Activated naive CD8-positive, alpha-beta T cell treated with anti-CD3 and anti-CD28 coated beads for 36 hours (primary cell): ENCODE measurements around the gene MUC4. TPM values are rescaled to one million over a fixed set of nuclear protein-coding genes. Genes with fewer than 3 reads are reported as not detected.
A peak's percentile ranks its signal among the peaks of the same experiment; 100 is the strongest.
"Not testable (repeated sequence)": the region's sequence is repeated elsewhere in the genome, so short reads cannot be mapped to it uniquely, and the experiment has no call there.

Source experiments
- DNase-seq: peaks from one replicate; pipeline ENCODE4 v3.0.0; 2021
- H3K27ac Mint-ChIP-seq: one replicate; pipeline ENCODE4 v1.8.0; 2022; ENCODE audit warnings: mild to moderate bottlenecking, moderate library complexity, mixed read lengths
- H3K27me3 Mint-ChIP-seq: one replicate; pipeline ENCODE4 v1.8.0; 2022; ENCODE audit warnings: mild to moderate bottlenecking, mixed read lengths
- H3K36me3 Mint-ChIP-seq: one replicate; pipeline ENCODE4 v1.8.0; 2021; ENCODE audit warnings: mild to moderate bottlenecking, mixed read lengths
- H3K4me1 Mint-ChIP-seq: one replicate; pipeline ENCODE4 v1.8.0; 2021; ENCODE audit warnings: mixed read lengths
- H3K4me3 Mint-ChIP-seq: one replicate; pipeline ENCODE4 v1.8.0; 2022; ENCODE audit warnings: mild to moderate bottlenecking, moderate library complexity, mixed read lengths
- H3K9me3 Mint-ChIP-seq: one replicate; pipeline ENCODE4 v1.8.0; 2022; ENCODE audit warnings: mixed read lengths
- total RNA-seq, 2 experiments: library from RNA; stranded (reverse); gene quantifications; one replicate each; pipeline ENCODE4 v1.2.3, GENCODE V29; 2021

MUC4 gene
- total RNA-seq, 2 experiments from 2014 or later: 0.08 to 0.14 TPM

DNA sequence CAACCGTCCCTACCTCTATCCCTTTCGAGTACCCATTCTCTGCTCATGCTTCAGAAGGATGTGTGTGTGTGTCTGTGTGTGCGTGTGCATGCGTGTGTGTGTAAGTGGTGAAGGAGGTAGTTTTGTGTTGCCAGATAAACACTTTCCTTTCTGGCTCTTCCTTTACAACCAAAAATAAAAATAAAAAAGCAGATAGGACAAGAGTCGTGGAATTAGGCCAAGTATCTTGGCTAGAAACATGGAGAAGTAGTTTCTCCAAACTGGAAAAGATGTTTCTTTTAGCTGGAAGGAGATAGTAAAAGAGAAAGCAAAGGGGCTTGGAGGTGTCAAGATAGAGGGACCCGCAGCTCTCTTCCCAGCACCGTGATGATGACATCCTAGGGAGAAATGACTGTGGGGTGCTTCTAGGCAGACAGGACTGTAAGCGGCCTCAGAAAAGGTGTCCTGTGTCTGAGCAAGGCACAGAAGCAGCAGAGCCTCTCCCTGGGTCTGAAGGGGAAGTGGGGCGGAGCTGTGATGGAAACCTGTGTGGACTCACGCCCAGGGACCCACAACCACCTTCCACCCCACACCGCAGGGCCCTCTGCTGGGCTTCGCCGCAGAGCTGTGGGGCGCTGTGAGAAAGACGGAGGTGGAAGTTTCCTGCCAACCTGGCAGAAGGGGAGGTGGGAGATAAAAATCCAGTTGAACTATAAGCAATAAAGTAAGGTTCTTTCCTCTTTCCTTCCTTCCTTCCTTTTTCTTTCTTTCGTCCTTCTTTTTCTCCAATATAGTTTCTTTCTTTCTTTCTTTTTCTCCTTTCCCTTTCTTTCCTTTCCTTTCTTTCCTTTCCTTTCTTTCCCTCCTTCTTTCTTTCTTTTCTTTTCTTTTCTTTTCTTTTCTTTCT lies 55.7 kb downstream of the MUC4 start:
- peak overlapping the region; percentile 11 for H3K4me3 Mint-ChIP-seq
- H3K9me3 Mint-ChIP-seq: no peaks in the 10 kb centered on the region
- H3K36me3 Mint-ChIP-seq: no peaks in the 10 kb centered on the region
- no peak overlapping the region for H3K27ac Mint-ChIP-seq
- peaks cover 30% of the 10 kb centered on the region for H3K27me3 Mint-ChIP-seq
- DNase-seq: peak; percentile 40
- H3K4me1 Mint-ChIP-seq: peaks cover 19% of the 10 kb centered on the region

GRCh38 chr3:195755391-195755790 lies 56.3 kb downstream of the MUC4 start:
- Mint-ChIP-seq H3K4me1 (peaks cover 19% of the 10 kb centered on the region), H3K27ac (no peak overlapping the region), H3K9me3 (no peaks in the 10 kb centered on the region), H3K4me3 (no peak overlapping the region), H3K27me3 (peaks cover 23% of the 10 kb centered on the region), H3K36me3 (no peaks in the 10 kb centered on the region)
- no peak for DNase-seq

GRCh38 chr3:195754906-195755305 lies 56.8 kb downstream of the MUC4 start:
- no peak overlapping the region for H3K4me3 Mint-ChIP-seq
- H3K4me1 Mint-ChIP-seq: peaks cover 19% of the 10 kb centered on the region
- no peaks in the 10 kb centered on the region for H3K36me3 Mint-ChIP-seq
- no peak for DNase-seq
- peaks cover 18% of the 10 kb centered on the region for H3K27me3 Mint-ChIP-seq
- no peak overlapping the region for H3K27ac Mint-ChIP-seq
- no peaks in the 10 kb centered on the region for H3K9me3 Mint-ChIP-seq

DNA sequence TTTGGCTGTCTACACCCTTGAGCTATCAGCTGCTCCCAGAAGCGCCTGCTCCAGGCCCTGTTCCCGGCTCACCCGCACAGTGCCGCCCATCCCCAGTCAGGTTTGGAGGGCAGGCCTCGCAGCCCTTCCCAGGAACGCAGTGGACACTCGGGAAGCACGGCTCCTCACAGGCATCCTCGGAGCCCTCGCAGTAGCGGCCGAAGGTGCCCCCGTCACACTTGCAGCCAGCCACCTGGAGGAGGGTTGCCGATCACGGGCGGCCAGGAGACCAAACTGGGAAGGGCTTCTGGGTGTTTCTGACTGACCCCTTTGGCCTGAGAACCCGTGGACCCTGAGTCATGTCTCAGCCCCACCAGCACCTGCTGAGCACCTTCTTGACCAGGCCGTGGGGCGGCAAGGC lies 57.6 kb downstream of the MUC4 start:
- Mint-ChIP-seq H3K27ac (no peak overlapping the region), H3K27me3 (peaks cover 11% of the 10 kb centered on the region), H3K36me3 (no peaks in the 10 kb centered on the region), H3K4me3 (no peak overlapping the region), H3K9me3 (no peaks in the 10 kb centered on the region), H3K4me1 (peaks cover 19% of the 10 kb centered on the region)
- DNase-seq: no peak

DNA sequence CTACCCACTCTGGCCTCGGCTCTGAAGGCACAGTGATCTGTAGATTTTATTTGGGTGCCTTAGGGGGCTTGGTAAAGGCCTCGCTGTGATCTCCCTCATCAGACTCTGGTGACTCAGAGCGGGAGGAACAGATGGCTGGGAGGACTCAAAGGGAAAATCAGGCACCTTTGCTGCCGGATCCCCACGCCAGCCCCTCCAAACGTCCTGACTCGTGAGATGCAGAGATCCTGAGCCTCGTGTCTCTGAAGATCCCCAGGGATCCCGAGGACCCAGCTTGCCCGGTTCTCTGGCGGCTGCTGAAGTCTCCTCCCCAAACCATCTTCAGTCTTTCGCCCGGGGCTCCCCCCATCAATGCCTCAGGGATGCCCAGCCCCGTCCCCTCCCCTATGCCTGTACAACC lies 58.1 kb downstream of the MUC4 start:
- Mint-ChIP-seq H3K9me3 (no peaks in the 10 kb centered on the region), H3K27ac (no peak overlapping the region), H3K36me3 (no peaks in the 10 kb centered on the region), H3K4me1 (peaks cover 24% of the 10 kb centered on the region), H3K4me3 (no peak overlapping the region), H3K27me3 (peaks cover 6% of the 10 kb centered on the region)
- no peak for DNase-seq

DNA sequence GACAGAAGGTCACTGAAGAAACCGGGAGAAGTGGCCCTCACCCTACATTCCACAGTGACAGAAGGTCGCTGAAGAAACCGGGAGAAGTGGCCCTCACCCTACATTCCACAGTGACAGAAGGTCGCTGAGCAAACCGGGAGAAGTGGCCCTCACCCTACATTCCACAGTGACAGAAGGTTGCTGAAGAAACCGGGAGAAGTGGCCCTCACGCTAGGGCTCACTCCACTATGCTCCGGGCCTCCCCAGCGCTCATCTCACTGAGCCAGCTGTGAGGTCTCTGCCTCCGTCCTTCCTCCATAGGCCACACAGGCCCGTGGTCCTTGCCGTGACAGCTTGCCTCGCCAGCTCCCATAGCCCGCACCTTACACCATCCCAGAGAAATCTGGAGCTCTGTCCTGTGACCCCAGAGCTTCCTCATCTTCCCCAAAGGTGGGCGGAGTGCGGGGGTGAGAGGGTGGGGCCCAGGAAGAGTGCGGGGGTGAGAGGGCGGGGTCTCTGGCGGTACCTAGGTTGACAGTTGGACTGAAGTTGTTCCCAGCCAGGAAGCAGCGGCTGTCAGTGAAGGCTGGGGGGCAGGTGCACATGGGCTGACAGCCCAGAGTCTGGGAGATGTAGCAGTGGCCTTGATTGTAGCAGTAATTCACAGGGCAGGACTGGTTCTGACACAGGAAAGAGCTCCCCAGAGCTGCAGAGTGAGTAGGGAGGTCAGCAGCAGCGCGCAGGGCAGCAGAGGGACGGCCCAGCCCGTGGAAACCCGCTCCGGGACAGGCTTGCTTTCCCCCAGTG lies 59.0 kb downstream of the MUC4 start:
- no peak for DNase-seq
- peaks cover 30% of the 10 kb centered on the region for H3K4me1 Mint-ChIP-seq
- H3K36me3 Mint-ChIP-seq: no peaks in the 10 kb centered on the region
- peaks cover 1% of the 10 kb centered on the region for H3K27me3 Mint-ChIP-seq
- no peak overlapping the region for H3K4me3 Mint-ChIP-seq
- no peak overlapping the region for H3K27ac Mint-ChIP-seq
- H3K9me3 Mint-ChIP-seq: no peaks in the 10 kb centered on the region

GRCh38 chr3:195752066-195752465 lies 59.7 kb downstream of the MUC4 start:
- no peak for DNase-seq
- Mint-ChIP-seq H3K4me3 (no peak overlapping the region), H3K4me1 (peaks cover 29% of the 10 kb centered on the region), H3K9me3 (no peaks in the 10 kb centered on the region), H3K27me3 (no peaks in the 10 kb centered on the region), H3K36me3 (no peaks in the 10 kb centered on the region), H3K27ac (no peak overlapping the region)

GRCh38 chr3:195751560-195751959 lies 60.2 kb downstream of the MUC4 start:
- no peaks in the 10 kb centered on the region for H3K9me3 Mint-ChIP-seq
- H3K4me3 Mint-ChIP-seq: no peak overlapping the region
- no peaks in the 10 kb centered on the region for H3K36me3 Mint-ChIP-seq
- H3K27ac Mint-ChIP-seq: no peak overlapping the region
- H3K27me3 Mint-ChIP-seq: no peaks in the 10 kb centered on the region
- peaks cover 25% of the 10 kb centered on the region for H3K4me1 Mint-ChIP-seq
- DNase-seq: no peak

DNA sequence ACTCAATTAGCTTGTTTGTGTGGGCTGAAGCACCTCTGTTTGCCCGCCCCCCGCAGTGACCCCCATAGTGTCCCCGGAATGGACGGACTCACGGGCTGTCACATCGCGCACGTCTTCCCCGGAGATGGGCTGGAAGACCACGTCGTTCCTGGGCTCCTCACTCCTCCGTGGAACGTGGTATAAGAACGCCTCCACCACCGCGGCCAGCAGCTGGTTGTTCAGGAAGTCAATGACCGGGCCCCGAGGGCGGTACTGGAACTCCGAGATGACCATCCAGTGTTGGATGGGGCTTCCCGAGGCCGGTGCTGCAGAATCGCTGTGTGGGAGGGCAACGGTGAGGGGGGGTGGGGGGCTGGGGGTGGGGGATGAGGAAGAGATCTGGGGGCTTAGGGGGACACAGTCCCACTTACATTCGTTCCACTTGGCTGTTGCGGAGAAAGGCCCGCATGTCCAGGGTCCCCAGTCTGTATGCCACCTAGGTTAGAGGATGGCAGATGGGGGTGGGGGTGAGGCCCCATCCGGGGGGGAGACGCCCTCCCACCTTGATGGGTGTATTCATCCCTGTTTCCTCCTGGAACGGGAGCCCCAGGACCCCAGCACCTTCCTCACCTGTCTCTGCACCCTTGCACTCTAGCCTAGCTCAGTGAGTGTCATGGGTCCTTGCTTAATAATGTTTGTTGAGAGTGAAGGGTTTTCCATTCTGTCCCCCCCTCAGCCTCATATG lies 60.8 kb downstream of the MUC4 start:
- Mint-ChIP-seq H3K27me3 (no peaks in the 10 kb centered on the region), H3K4me1 (peaks cover 22% of the 10 kb centered on the region), H3K27ac (no peak overlapping the region), H3K4me3 (no peak overlapping the region), H3K9me3 (no peaks in the 10 kb centered on the region), H3K36me3 (no peaks in the 10 kb centered on the region)
- DNase-seq: no peak

DNA sequence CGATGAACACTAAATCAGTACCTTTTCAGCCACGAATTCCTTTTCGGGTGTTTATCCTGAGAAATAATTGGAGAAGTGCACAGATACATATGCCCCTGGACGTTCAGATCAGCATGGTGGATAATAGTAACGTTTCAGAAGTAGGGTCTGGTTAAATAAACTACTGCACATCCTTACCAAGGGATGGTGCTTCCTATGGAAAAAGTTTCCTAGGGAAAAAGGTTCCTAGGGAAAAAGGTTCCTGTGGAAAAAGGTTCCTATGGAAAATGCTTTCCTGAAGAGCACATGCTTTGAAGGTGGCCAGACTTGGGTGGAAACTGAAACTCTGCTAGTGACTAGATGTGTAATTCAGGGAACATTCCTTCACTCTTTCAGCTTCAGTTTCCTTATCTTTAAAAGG lies 62.6 kb downstream of the MUC4 start:
- H3K27ac Mint-ChIP-seq, H3K4me3 Mint-ChIP-seq, DNase-seq, H3K27me3 Mint-ChIP-seq, H3K9me3 Mint-ChIP-seq, H3K36me3 Mint-ChIP-seq: not testable (repeated sequence)
- peaks cover 22% of the 10 kb centered on the region for H3K4me1 Mint-ChIP-seq

DNA sequence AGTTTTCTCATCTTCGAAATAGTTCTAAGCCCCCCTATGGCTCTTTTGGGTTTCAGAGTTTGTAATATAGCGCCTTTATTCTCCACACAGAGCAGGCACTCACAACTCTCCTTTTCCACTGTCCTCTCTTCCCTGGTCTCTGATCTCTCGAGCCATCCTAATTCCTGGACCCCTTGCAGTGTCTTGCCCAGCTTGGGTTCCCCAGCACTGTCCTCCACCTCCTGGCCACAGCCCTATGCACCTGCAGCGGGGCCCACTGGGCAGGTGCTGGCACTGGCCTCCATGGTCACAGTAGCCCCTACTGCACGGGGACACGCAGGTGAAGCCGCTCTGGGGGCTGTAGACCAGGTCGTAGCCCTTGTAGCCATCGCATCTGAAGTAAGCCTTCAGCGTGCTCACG lies 63.1 kb downstream of the MUC4 start:
- Mint-ChIP-seq H3K9me3 (no peaks in the 10 kb centered on the region), H3K27me3 (no peaks in the 10 kb centered on the region), H3K27ac (no peak overlapping the region), H3K4me3 (no peak overlapping the region), H3K4me1 (peaks cover 20% of the 10 kb centered on the region), H3K36me3 (no peaks in the 10 kb centered on the region)
- DNase-seq: no peak

- DNase-seq: no peak
- H3K9me3 Mint-ChIP-seq: no peaks in the 10 kb centered on the region
Measured at GRCh38 chr3:195746751-195747150, 65.0 kb downstream of the MUC4 start.

GRCh38 chr3:195746346-195746745 lies 65.4 kb downstream of the MUC4 start:
- Mint-ChIP-seq H3K36me3 (no peaks in the 10 kb centered on the region), H3K9me3 (no peaks in the 10 kb centered on the region), H3K4me1 (peaks cover 11% of the 10 kb centered on the region), H3K4me3 (no peak overlapping the region), H3K27ac (no peak overlapping the region), H3K27me3 (no peaks in the 10 kb centered on the region)
- DNase-seq: no peak

More at GRCh38 chr3:195746751-195747150, 65.0 kb downstream of the MUC4 start:
- Mint-ChIP-seq H3K27me3 (no peaks in the 10 kb centered on the region), H3K4me3 (no peak overlapping the region), H3K4me1 (peaks cover 11% of the 10 kb centered on the region), H3K27ac (no peak overlapping the region), H3K36me3 (no peaks in the 10 kb centered on the region)

- H3K27ac Mint-ChIP-seq: no peak overlapping the region
- no peaks in the 10 kb centered on the region for H3K9me3 Mint-ChIP-seq
- DNase-seq: no peak
- no peak overlapping the region for H3K4me3 Mint-ChIP-seq
- no peaks in the 10 kb centered on the region for H3K27me3 Mint-ChIP-seq
- H3K4me1 Mint-ChIP-seq: peaks cover 11% of the 10 kb centered on the region
- H3K36me3 Mint-ChIP-seq: no peaks in the 10 kb centered on the region
Measured at GRCh38 chr3:195744437-195744836, 67.3 kb downstream of the MUC4 start.

DNA sequence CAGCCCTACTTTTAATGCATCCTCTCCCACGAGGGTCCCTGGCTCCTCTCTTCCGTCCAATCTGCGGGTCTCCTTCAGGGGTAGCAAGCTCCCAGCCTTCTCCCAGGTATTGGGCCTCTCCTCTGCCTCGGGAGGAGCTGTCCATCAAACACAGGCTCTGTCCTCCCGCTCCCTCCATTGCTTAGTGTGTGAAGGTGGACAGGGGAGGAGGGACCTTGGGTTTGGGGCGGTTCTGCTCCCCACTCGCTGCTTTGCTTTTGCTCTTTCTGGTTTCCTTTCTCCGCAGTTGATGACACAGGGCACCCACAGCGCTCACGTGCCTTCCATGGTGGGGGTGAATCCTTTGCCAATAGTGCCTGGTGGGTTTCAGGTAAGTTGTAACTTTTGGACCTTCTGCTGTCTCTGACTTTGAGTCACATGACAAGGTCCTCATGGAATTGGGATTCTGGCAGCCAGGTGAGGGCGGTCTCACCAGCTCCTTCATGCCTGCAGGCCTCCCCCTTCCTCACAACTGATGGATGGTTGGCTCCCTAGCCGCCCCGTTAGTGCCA lies 72.1 kb downstream of the MUC4 start:
- H3K4me3 Mint-ChIP-seq: no peak overlapping the region
- no peak for DNase-seq
- H3K36me3 Mint-ChIP-seq: no peaks in the 10 kb centered on the region
- no peaks in the 10 kb centered on the region for H3K9me3 Mint-ChIP-seq
- H3K27me3 Mint-ChIP-seq: no peaks in the 10 kb centered on the region
- H3K4me1 Mint-ChIP-seq: no peaks in the 10 kb centered on the region
- H3K27ac Mint-ChIP-seq: no peak overlapping the region
